Measurements from ENCODE around the gene BUD13. TPM values are rescaled to one million over a fixed set of nuclear protein-coding genes. Genes with fewer than 3 reads are reported as not detected.

BUD13 gene
- total and polyA plus RNA-seq, 10 donors, result 12.3 to 20.3 (median 16.3) TPM

GRCh38 chr11:116740741-116741140 lies 32.0 kb downstream of the BUD13 start:
- Histone ChIP-seq H3K4me1 (peaks cover 0 to 6% (median 0%) of the 10 kb centered on the region in 6 donors), H3K27me3 (replicated peaks in 1 of 7) (no peaks in the 10 kb centered on the region), H3K36me3 (peaks cover 0 to 8% (median 3%) of the 10 kb centered on the region in 6 donors), H3K9me3 (no peaks in the 10 kb centered on the region), H3K4me3 (no peak overlapping the region), H3K27ac (no peak overlapping the region)
- WGBS, 5 donors, result 43 to 61% (median 56%) methylated on average over 4 of the region's 4 CpGs
- DNase-seq, result no peak
- TF ChIP-seq CTCF (IDR thresholded peaks at IDR 0.05 in 8 of 11, conservative IDR thresholded peaks at IDR 0.05 in 3 of 11) (no peak), POLR2A (IDR thresholded peaks at IDR 0.05) (no peak), POLR2AphosphoS5 (IDR thresholded peaks at IDR 0.05) (no peak)
- intact Hi-C loops (cut with DNase I; ENCODE audit: low total_unique reads), result no loop called here

GRCh38 chr11:116738975-116739374 lies 33.8 kb downstream of the BUD13 start:
- no peak for DNase-seq
- H3K4me3 ChIP-seq, result no peak overlapping the region
- no peaks in the 10 kb centered on the region for H3K9me3 ChIP-seq
- intact Hi-C loops (cut with DNase I; ENCODE audit: low total_unique reads), result no loop called here
- no peak for TF ChIP-seq CTCF (IDR thresholded peaks at IDR 0.05 in 8 of 11, conservative IDR thresholded peaks at IDR 0.05 in 3 of 11)
- TF ChIP-seq POLR2AphosphoS5 (IDR thresholded peaks at IDR 0.05), result no peak
- no peak for TF ChIP-seq POLR2A (IDR thresholded peaks at IDR 0.05)
- peaks cover 0 to 6% (median 0%) of the 10 kb centered on the region in 6 donors for H3K4me1 ChIP-seq
- 66 to 84% (median 75%) methylated on average over 2 of the region's 2 CpGs for WGBS, 5 donors
- H3K27ac ChIP-seq, result no peak overlapping the region
- no peaks in the 10 kb centered on the region for H3K27me3 ChIP-seq (replicated peaks in 1 of 7)
- H3K36me3 ChIP-seq, result no peaks in the 10 kb centered on the region

GRCh38 chr11:116736763-116737162 lies 36.0 kb downstream of the BUD13 start:
- Histone ChIP-seq H3K4me1 (peaks cover 0 to 9% (median 6%) of the 10 kb centered on the region in 6 donors), H3K9me3 (no peaks in the 10 kb centered on the region), H3K27me3 (replicated peaks in 1 of 7) (peaks cover 0 to 7% (median 0%) of the 10 kb centered on the region in 7 donors), H3K27ac (no peak overlapping the region), H3K4me3 (no peak overlapping the region), H3K36me3 (no peaks in the 10 kb centered on the region)
- TF ChIP-seq CTCF (IDR thresholded peaks at IDR 0.05 in 8 of 11, conservative IDR thresholded peaks at IDR 0.05 in 3 of 11) (no peak), POLR2A (IDR thresholded peaks at IDR 0.05) (no peak), POLR2AphosphoS5 (IDR thresholded peaks at IDR 0.05) (no peak)
- peak; percentile 9 for DNase-seq
- intact Hi-C loops (cut with DNase I; ENCODE audit: low total_unique reads), result no loop called here
- 85 to 97% (median 90%) methylated on average over 3 of the region's 3 CpGs for WGBS, 5 donors

DNA sequence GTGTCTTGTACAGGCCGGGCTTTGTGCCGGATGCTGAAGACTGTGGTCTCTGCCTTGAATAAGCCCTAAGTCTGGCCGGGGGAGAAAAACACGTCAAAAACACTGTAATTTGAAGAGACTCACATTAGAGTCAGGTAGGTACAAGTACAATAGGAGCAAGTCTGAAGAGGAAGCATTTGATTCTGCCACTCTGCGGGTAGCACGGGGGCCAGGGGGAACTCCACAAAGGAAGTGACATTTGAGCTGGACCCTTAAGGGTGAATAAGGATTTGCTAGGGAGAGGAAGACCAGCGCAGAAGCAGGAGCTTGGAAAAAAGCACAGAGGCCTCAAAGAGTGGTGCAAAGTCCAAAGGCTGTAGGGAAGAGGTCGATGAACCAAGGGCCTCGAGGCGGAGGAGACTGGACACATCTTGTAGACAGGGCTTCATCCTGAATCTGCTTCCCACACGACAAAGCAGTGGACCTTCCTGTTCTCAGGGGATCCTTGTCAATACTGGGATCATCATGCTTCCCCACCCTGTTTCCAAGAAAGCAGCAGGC lies 38.7 kb downstream of the BUD13 start:
- intact Hi-C loops (cut with DNase I; ENCODE audit: low total_unique reads), result no loop called here
- Histone ChIP-seq H3K4me1 (peaks cover 0 to 9% (median 6%) of the 10 kb centered on the region in 6 donors), H3K36me3 (no peaks in the 10 kb centered on the region), H3K4me3 (no peak overlapping the region), H3K27me3 (replicated peaks in 1 of 7) (peaks cover 0 to 14% (median 0%) of the 10 kb centered on the region in 7 donors), H3K27ac (no peak overlapping the region), H3K9me3 (no peaks in the 10 kb centered on the region)
- peak; percentile 29 for DNase-seq
- TF ChIP-seq CTCF (IDR thresholded peaks at IDR 0.05 in 8 of 11, conservative IDR thresholded peaks at IDR 0.05 in 3 of 11) (no peak), POLR2A (IDR thresholded peaks at IDR 0.05) (no peak), POLR2AphosphoS5 (IDR thresholded peaks at IDR 0.05) (no peak)
- WGBS, 5 donors, result 56 to 64% (median 60%) methylated on average over 11 of the region's 11 CpGs
